GM12891 (cell line): Measurements from ENCODE around the gene UQCC2.

ENCODE experiments used
- DNase-seq: peaks from one replicate; pipeline ENCODE4 v3.0.0; 2011; ENCODE audit warnings: low spot score; ENCODE audit not compliant: insufficient read length
- FAIRE-seq: peaks from 2 replicates; lab custom pipeline; 2011; peaks lifted over from hg19 to GRCh38; lab: Jason Lieb, UNC
- PAX5 ChIP-seq: IDR thresholded peaks from 2 replicates; pipeline ENCODE4 v1.6.1; 2011; ENCODE audit warnings: low read length, moderate library complexity, mild to moderate bottlenecking; ENCODE audit not compliant: insufficient read depth, severe bottlenecking
- POLR2A ChIP-seq: IDR thresholded peaks from 2 replicates; pipeline ENCODE4 v1.6.1; 2011; ENCODE audit warnings: low read depth, low read length, control low read depth
- POLR2AphosphoS5 ChIP-seq: IDR thresholded peaks from 2 replicates; pipeline ENCODE4 v1.6.1; 2011; ENCODE audit warnings: low read depth, low read length, control low read depth
- POU2F2 ChIP-seq: IDR thresholded peaks from 2 replicates; pipeline ENCODE4 v1.6.1; 2011; ENCODE audit warnings: low read depth, mild to moderate bottlenecking, control low read depth, low read length, moderate library complexity
- SPI1 ChIP-seq: IDR thresholded peaks from 2 replicates; pipeline ENCODE4 v1.6.1; 2011; ENCODE audit warnings: low read depth, low read length, control low read depth
- TAF1 ChIP-seq: IDR thresholded peaks from 2 replicates; pipeline ENCODE4 v1.6.1; 2011; ENCODE audit warnings: low read depth, low read length, control low read depth

UQCC2 gene

GRCh38 chr6:33744001-33744848 lies 32.7 kb upstream of the UQCC2 start:
- peak; percentile 85 for DNase-seq
- TF ChIP-seq SPI1, result no peak
- no peak for TF ChIP-seq TAF1
- no peak for TF ChIP-seq PAX5
- no peak for TF ChIP-seq POLR2AphosphoS5
- no peak for TF ChIP-seq POLR2A
- no peak for TF ChIP-seq POU2F2
- FAIRE-seq, result peak; percentile 98

DNA sequence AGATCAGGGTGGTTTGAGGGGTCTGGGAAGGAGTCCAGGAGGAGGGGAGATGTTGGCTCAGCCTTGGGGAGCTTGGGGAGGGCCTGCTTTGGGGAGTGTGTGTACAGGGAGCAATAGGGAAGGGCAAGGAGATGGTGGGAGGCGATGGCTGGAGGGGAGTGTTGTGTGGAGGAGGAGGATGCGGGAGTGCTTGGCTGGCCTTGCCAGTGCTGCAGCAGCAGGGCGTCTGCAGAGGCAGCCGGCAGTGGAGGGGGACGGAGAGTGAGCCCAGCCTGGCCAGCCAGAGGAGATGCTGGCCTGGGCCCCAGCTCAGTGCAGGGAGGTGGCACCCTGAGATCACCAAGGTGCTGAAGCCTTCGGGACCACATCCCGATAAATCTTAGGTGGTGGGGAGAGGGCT lies 31.3 kb upstream of the UQCC2 start:
- DNase-seq (no peak), FAIRE-seq (no peak)
- no peak for TF ChIP-seq POLR2A
- TF ChIP-seq TAF1, result no peak
- no peak for TF ChIP-seq SPI1
- no peak for TF ChIP-seq POU2F2
- TF ChIP-seq POLR2AphosphoS5, result no peak
- no peak for TF ChIP-seq PAX5

DNA sequence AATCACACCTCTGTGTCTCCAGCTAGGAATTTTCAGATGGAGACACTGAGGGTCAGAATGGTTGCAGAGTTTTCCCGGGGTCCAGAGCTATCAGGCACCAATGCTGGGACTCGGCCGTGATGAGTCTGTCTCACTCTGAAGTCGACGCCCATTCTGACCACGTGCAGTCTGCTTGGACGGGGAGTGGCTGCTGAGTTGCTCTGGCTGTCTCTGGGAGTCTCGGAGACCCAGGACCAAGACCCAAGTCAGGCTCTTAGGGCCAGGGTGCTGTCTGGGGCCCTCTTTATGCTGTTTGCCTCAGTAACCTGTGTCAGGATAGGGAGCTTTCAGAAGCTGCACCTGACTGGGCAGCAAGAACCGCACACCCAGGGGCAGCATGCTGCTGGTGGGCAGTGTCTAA lies 30.6 kb upstream of the UQCC2 start:
- TF ChIP-seq POLR2A (no peak), PAX5 (no peak), POU2F2 (no peak), SPI1 (no peak), POLR2AphosphoS5 (no peak), TAF1 (no peak)
- DNase-seq (no peak), FAIRE-seq (no peak)

DNA sequence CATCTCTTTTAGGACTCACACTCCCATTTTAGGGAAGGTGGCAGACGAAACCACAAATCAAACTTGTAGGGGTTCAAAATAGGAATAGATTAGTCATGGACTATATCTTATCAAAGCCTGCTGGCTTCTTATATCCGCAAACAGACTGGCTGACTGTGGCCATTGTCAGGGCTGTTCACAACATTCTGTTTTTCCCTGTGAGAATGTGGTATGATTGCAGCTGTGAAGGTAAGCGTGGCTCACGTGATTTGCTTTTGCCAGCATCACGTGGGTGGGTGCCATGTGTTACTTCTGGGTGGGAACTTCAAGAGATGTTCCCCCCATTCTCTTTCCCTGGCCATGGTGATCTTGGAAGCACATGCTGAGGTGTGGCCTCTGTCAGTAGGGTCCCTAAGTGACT lies 29.3 kb upstream of the UQCC2 start:
- no peak for DNase-seq
- FAIRE-seq, result no peak
- TF ChIP-seq POLR2AphosphoS5 (no peak), POLR2A (no peak)

DNA sequence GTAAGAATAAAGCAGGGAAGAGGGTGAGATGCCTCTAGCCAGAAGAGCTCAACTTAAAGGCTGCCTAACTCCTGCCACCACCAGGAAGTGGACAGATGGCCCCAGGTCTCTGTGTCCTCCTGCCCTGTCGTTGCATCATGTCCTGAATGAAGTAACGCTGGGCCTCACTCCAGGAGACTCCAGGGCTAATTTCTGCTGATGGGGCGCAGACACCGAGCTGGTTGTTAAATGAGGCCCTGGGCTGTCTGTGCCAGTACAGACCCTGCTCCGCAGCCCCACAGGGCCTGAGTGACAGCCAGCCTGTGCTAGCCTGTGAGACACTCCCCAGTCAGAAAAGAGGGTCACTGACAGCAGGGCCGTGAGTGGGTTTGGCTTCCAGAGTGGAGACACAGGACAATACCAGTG lies 28.7 kb upstream of the UQCC2 start:
- DNase-seq (no peak), FAIRE-seq (no peak)
- no peak for TF ChIP-seq SPI1
- TF ChIP-seq POU2F2, result no peak

- no peak for TF ChIP-seq POU2F2
- no peak for TF ChIP-seq PAX5
- no peak for TF ChIP-seq POLR2A
- TF ChIP-seq SPI1, result no peak
- no peak for TF ChIP-seq TAF1
- no peak for TF ChIP-seq POLR2AphosphoS5
- FAIRE-seq (no peak), DNase-seq (no peak)
Measured at GRCh38 chr6:33739571-33739970, 28.1 kb upstream of the UQCC2 start.

- DNase-seq (no peak), FAIRE-seq (no peak)
- TF ChIP-seq POLR2A, result no peak
- no peak for TF ChIP-seq TAF1
- TF ChIP-seq PAX5, result no peak
- no peak for TF ChIP-seq POU2F2
- TF ChIP-seq POLR2AphosphoS5, result no peak
- no peak for TF ChIP-seq SPI1
Measured at GRCh38 chr6:33738879-33739278, 27.4 kb upstream of the UQCC2 start.

DNA sequence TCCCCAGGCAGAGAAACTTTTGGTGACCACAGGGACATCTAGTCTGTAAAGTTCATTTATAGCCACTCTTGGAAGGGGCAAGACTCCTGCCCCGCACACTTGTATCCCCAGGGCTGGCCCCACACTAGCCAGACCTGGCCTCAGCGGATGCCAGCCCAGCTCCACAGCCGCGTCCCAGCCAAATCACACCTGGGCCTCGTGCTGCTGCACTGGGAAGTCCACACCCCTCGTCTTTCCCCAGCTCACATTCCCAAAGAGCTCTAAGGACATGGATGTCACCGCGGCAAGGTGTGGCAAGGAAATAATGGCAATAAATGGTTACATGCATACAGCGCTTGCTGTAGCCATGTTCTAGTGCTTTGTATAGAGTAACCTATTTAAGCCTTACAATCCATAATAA lies 26.7 kb upstream of the UQCC2 start:
- TF ChIP-seq PAX5 (no peak), SPI1 (no peak), TAF1 (no peak), POU2F2 (no peak), POLR2AphosphoS5 (no peak), POLR2A (no peak)
- FAIRE-seq (no peak), DNase-seq (no peak)

DNA sequence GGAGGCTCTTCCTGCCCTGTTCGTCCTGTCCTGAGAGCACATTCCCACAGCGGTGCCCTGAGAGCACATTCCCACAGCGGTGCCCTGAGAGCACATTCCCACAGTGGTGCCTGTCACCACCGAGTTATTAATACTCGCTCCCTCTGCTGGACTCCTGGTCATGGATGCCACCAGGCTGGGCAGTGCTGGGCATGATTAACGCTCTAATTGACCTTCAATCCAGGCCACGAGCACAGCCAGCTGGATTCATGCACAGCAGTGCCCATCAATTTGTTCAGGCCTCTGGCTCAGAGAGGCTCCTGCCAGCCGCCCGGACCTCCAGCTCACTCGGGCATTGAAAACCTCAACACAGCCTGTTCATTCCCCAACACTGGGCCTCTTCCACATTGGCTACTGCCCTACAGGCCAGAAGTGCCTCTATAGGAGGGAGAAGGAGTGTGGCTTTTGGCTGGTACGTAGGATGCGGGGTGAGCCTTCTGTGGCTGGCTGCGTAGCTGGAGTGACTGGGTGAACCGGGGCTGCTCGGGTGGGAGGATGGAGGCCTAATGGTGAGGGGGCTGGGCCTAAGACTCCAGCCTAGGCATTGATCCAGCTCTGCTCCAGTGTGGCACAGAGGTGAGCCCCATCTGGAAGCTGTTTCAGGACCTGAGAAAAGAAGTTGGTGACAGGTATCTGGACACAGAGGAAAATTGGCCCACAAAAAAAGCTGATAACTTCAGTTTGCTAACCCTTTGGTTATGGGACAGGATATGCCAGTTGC lies 25.9 kb upstream of the UQCC2 start:
- FAIRE-seq (no peak), DNase-seq (no peak)
- TF ChIP-seq POLR2AphosphoS5, result no peak
- no peak for TF ChIP-seq SPI1
- TF ChIP-seq POLR2A, result no peak
- no peak for TF ChIP-seq POU2F2
- TF ChIP-seq PAX5, result no peak
- no peak for TF ChIP-seq TAF1

DNA sequence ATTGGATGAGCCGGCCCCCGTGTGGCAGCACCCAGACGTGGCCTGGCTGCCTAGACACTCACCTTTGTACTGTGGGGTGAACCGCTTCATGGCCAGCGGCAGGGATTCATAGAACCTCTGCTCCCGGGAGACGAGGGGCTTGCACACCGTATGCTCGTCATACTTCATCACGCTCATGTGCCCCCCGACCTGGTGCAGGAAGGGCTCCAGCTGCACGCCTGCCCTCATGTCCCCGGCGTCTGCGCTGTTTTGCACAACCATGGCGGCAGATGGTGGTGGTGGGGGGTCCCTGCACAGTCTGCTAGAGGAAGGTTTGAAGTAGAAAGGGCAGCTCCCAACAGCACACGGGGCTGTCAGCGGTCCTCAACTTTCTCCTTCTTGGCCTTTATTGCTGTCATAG lies 23.7 kb upstream of the UQCC2 start:
- DNase-seq, result no peak
- TF ChIP-seq SPI1 (no peak), POU2F2 (no peak), PAX5 (no peak), POLR2AphosphoS5 (no peak), TAF1 (no peak), POLR2A (no peak)
- no peak for FAIRE-seq
